Caco-2 (cell line): ENCODE data around the gene MACROD1. TPM values are rescaled to one million over a fixed set of nuclear protein-coding genes. Genes with fewer than 3 reads are reported as not detected.

Experiments
- BruUV-seq: library from RNA; stranded (reverse); fragments of 400-500 nt; replicated peaks from 2 replicates; lab custom pipeline; 2021; lab: Mats Ljungman, UMichigan
- CTCF ChIA-PET: fragments of 300-600 bp; sonication (Branson Sonifier 250); formaldehyde crosslinking; loops from one replicate; lab custom pipeline; 2022; ENCODE audit warnings: antibody characterized with exemption; lab: Charles Lee
- POLR2A ChIA-PET: fragments of 300-600 bp; sonication (Branson Sonifier 250); formaldehyde crosslinking; loops from one replicate; lab custom pipeline; 2022; ENCODE audit warnings: antibody characterized with exemption; lab: Charles Lee
- DNase-seq, 2 experiments: peaks; one replicate each; pipeline versions ENCODE4 v3.0.0 to v3.0.0-alpha.2; 2020 to 2022
- H3K27me3 ChIP-seq: replicated peaks from 2 replicates; pipeline ENCODE4 v1.6.0; 2011; ENCODE audit warnings: low read length; ENCODE audit not compliant: control insufficient read depth, insufficient read depth
- H3K36me3 ChIP-seq: 2 replicates; pipeline ENCODE4 v1.5.1; 2011; ENCODE audit warnings: low read length; ENCODE audit not compliant: control insufficient read depth, insufficient read depth
- H3K4me1 ChIP-seq: fragments of 250-450 bp; sonication (Bioruptor Pico); 2 replicates; pipeline ENCODE4 v1.5.1; 2020; ENCODE audit warnings: mild to moderate bottlenecking
- H3K4me3 ChIP-seq: 2 replicates; pipeline ENCODE4 v1.5.1; 2011; ENCODE audit warnings: low read depth, mild to moderate bottlenecking, control low read depth, low read length
- H3K9me3 ChIP-seq: fragments of 250-450 bp; sonication (Bioruptor Pico); 2 replicates; pipeline ENCODE4 v1.5.1; 2020; ENCODE audit warnings: mild to moderate bottlenecking, moderate library complexity
- H3K27ac Mint-ChIP-seq: one replicate; pipeline ENCODE4 v1.8.0; 2022; ENCODE audit warnings: mixed read lengths; ENCODE audit not compliant: unreplicated experiment
- H3K27me3 Mint-ChIP-seq: one replicate; pipeline ENCODE4 v1.8.0; 2022; ENCODE audit warnings: mixed read lengths; ENCODE audit not compliant: insufficient read depth, unreplicated experiment
- H3K36me3 Mint-ChIP-seq: one replicate; pipeline ENCODE4 v1.8.0; 2022; ENCODE audit warnings: mild to moderate bottlenecking, mixed read lengths; ENCODE audit not compliant: insufficient read depth, unreplicated experiment
- H3K4me1 Mint-ChIP-seq: one replicate; pipeline ENCODE4 v1.8.0; 2022; ENCODE audit warnings: low read depth, mixed read lengths; ENCODE audit not compliant: unreplicated experiment
- H3K4me3 Mint-ChIP-seq: one replicate; pipeline ENCODE4 v1.8.0; 2022; ENCODE audit warnings: mild to moderate bottlenecking, moderate library complexity, mixed read lengths; ENCODE audit not compliant: unreplicated experiment
- H3K9me3 Mint-ChIP-seq: one replicate; pipeline ENCODE4 v1.8.0; 2022; ENCODE audit warnings: mixed read lengths; ENCODE audit not compliant: unreplicated experiment
- CTCF ChIP-seq, 2 experiments: fragments of 200-600 bp in 1 of 2; IDR thresholded peaks; 1 replicate in 1 of 2; 2 replicates in 1 of 2; pipeline versions ENCODE4 v1.5.1 to v1.8.0; 2011 to 2022; ENCODE audit warnings: antibody characterized with exemption in 1 of 2, control low read depth in 1 of 2, inconsistent platforms in 1 of 2, low read depth in 1 of 2, low read length in 1 of 2, mild to moderate bottlenecking in 1 of 2, moderate library complexity in 1 of 2; ENCODE audit not compliant: insufficient read depth in 1 of 2, severe bottlenecking in 1 of 2, unreplicated experiment in 1 of 2
- intact Hi-C: fragments of 100-400 bp; cut with micrococcal nuclease; formaldehyde crosslinking; loops from one replicate; pipeline ENCODE4 v1.10.0; 2022; ENCODE audit not compliant: unreplicated experiment
- total RNA-seq: library from RNA; stranded (reverse); gene quantifications from 2 replicates; pipeline ENCODE4 v1.2.3, GENCODE V29; 2022

The MACROD1 gene
- total RNA-seq, 1 experiment from 2014 or later, result 29.6 TPM

GRCh38 chr11:64109332-64109731 is 56.6 kb downstream of the MACROD1 start:
- Histone ChIP-seq H3K4me1 (no peaks in the 10 kb centered on the region), H3K27me3 (no peaks in the 10 kb centered on the region), H3K4me3 (no peak overlapping the region), H3K36me3 (no peaks in the 10 kb centered on the region), H3K9me3 (no peaks in the 10 kb centered on the region)
- ChIA-PET POLR2A (no interaction called here), CTCF (no interaction called here)
- Mint-ChIP-seq H3K9me3 (no peaks in the 10 kb centered on the region), H3K36me3 (no peaks in the 10 kb centered on the region), H3K4me1 (no peaks in the 10 kb centered on the region), H3K27me3 (no peaks in the 10 kb centered on the region), H3K4me3 (no peak overlapping the region), H3K27ac (no peak overlapping the region)
- BruUV-seq, result no TSS peak
- TF ChIP-seq CTCF (IDR thresholded peaks at IDR 0.05; ENCODE audit: insufficient read depth in 1 of 2, low read depth in 1 of 2, low read length in 1 of 2, severe bottlenecking in 1 of 2, unreplicated experiment in 1 of 2), result no peak
- intact Hi-C loops, result no loop called here
- DNase-seq, result no peak

GRCh38 chr11:64107303-64107702 is 58.6 kb downstream of the MACROD1 start:
- Mint-ChIP-seq H3K9me3 (no peaks in the 10 kb centered on the region), H3K4me1 (no peaks in the 10 kb centered on the region), H3K27me3 (no peaks in the 10 kb centered on the region), H3K4me3 (no peak overlapping the region), H3K36me3 (no peaks in the 10 kb centered on the region), H3K27ac (no peak overlapping the region)
- Histone ChIP-seq H3K4me1 (no peaks in the 10 kb centered on the region), H3K9me3 (no peaks in the 10 kb centered on the region), H3K36me3 (no peaks in the 10 kb centered on the region), H3K4me3 (no peak overlapping the region), H3K27me3 (no peaks in the 10 kb centered on the region)
- intact Hi-C loops, result no loop called here
- no peak for DNase-seq
- no TSS peak for BruUV-seq
- CTCF ChIA-PET, result no interaction called here
- TF ChIP-seq CTCF (IDR thresholded peaks at IDR 0.05; ENCODE audit: insufficient read depth in 1 of 2, low read depth in 1 of 2, low read length in 1 of 2, severe bottlenecking in 1 of 2, unreplicated experiment in 1 of 2), result no peak
- POLR2A ChIA-PET, result interaction anchor here (0.6 kb wide), 1 partner anchor 955 kb away, joined by 5 read pairs; no protein-coding TSS in a partner anchor

- Mint-ChIP-seq H3K27ac (no peak overlapping the region), H3K27me3 (no peaks in the 10 kb centered on the region)
Measured at GRCh38 chr11:64104632-64105031, 61.3 kb downstream of the MACROD1 start.

More at GRCh38 chr11:64104632-64105031, 61.3 kb downstream of the MACROD1 start:
- no peaks in the 10 kb centered on the region for H3K4me1 Mint-ChIP-seq
- no TSS peak for BruUV-seq
- intact Hi-C loops, result no loop called here
- ChIA-PET CTCF (no interaction called here), POLR2A (no interaction called here)
- Histone ChIP-seq H3K4me1 (no peaks in the 10 kb centered on the region), H3K27me3 (no peaks in the 10 kb centered on the region), H3K4me3 (no peak overlapping the region), H3K36me3 (no peaks in the 10 kb centered on the region), H3K9me3 (no peaks in the 10 kb centered on the region)
- TF ChIP-seq CTCF (IDR thresholded peaks at IDR 0.05; ENCODE audit: insufficient read depth in 1 of 2, low read depth in 1 of 2, low read length in 1 of 2, severe bottlenecking in 1 of 2, unreplicated experiment in 1 of 2), result no peak
- no peak for DNase-seq
- no peak overlapping the region for H3K4me3 Mint-ChIP-seq
- no peaks in the 10 kb centered on the region for H3K36me3 Mint-ChIP-seq
- no peaks in the 10 kb centered on the region for H3K9me3 Mint-ChIP-seq
